HG03159 (cell line): ENCODE data around the gene GJA10.

Source experiments
- ATAC-seq: cut with Tn5 transposase; IDR thresholded peaks from one replicate; pipeline ENCODE4 v1.9.1; 2021; ENCODE audit warnings: mild to moderate bottlenecking, moderate library complexity; ENCODE audit not compliant: unreplicated experiment

The GJA10 gene

DNA sequence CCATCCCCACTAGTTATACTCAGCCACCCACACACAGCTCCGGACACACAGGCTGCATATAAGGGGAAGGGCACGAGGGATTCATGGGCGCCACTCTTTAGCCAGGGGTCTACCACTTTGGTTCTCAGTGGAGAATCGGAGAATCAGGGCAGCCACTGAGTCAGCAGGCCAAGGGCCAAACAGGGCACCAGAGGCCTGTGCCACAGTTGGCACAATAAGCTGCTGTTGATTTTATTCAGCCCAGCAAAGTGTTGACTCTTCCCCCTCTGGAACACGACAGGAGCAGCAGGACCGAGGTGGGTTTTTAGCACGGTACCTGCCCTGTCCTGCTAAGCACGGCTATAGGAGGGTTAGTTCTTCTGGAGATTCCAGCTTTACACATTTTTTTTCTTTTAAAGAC, 48.3 kb downstream of the GJA10 start:
- ATAC-seq, result no peak

DNA sequence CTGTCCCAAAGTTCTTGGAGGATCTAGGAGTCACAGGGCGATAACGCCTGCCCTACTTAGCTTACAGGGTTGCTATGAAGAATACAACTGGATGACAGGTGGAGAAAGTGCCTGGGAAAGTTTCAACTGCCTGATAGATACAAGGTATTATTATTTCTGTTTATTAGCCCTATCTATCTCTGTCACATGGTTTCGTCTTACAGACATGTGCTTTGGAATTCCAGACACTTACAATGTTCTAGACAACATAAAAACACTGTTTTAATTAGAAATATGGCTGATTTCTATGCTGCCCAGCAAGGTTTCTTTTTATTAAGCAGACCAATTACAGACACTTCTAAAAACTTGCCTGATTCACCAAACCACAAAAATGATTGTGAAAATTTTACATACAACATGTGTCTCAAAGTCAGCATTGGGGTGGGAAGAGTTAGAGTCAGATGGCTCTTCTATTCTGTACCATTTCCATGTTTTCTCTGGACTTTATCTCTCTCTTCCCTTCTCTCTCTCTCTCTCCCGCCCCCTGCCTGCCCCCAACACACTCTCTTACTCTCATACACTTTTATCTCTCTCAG, 50.0 kb downstream of the GJA10 start:
- ATAC-seq, result no peak

DNA sequence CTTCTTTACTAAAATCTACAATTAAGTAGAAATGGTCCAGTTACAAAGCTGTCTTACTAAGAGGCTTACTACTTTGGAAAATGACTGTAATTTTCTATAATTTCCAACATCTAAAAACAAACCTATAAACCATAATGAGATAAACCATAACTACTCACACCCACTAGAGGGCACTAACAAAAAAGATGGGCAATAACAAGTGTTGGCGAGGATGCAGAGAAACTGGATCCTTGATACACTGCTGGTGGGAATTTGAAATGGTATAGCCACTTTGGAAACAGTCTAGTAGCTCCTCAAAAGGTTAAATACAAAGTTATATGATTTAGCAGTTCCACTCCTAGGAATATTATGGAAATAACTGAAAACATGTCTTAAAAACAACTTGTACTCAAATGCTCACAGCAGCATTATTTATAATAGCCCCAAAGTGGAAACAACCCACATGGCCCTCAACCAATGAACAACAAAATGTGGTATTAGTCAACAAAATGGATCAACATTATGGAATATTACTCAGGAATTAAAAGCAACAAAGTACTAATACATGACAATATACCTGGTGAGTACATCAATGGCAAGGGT, 50.6 kb downstream of the GJA10 start:
- no peak for ATAC-seq
